Ishikawa (cell line): ENCODE data around the gene FEM1B.

Experiments
- CEBPB ChIP-seq: IDR thresholded peaks from 2 replicates; pipeline ENCODE4 v1.6.1; 2012
- CREB1 ChIP-seq: IDR thresholded peaks from 2 replicates; pipeline ENCODE4 v1.6.1; 2012; ENCODE audit warnings: low read depth
- EGR1 ChIP-seq: IDR thresholded peaks from 2 replicates; pipeline ENCODE4 v1.6.1; 2012
- EP300 ChIP-seq: IDR thresholded peaks from 2 replicates; pipeline ENCODE4 v1.6.1; 2012; ENCODE audit warnings: borderline replicate concordance
- FOXM1 ChIP-seq: IDR thresholded peaks from 2 replicates; pipeline ENCODE4 v1.6.1; 2012; ENCODE audit warnings: low read depth, borderline replicate concordance
- NFIC ChIP-seq: IDR thresholded peaks from 2 replicates; pipeline ENCODE4 v1.6.1; 2012
- RAD21 ChIP-seq: IDR thresholded peaks from 2 replicates; pipeline ENCODE4 v1.6.1; 2012; ENCODE audit warnings: low read depth
- TAF1 ChIP-seq: IDR thresholded peaks from 2 replicates; pipeline ENCODE4 v1.6.1; 2012; ENCODE audit warnings: low read depth, mild to moderate bottlenecking
- TCF12 ChIP-seq: IDR thresholded peaks from 2 replicates; pipeline ENCODE4 v1.6.1; 2012; ENCODE audit warnings: low read depth
- TEAD4 ChIP-seq: IDR thresholded peaks from 2 replicates; pipeline ENCODE4 v1.6.1; 2012
- YY1 ChIP-seq: IDR thresholded peaks from 2 replicates; pipeline ENCODE4 v1.6.1; 2012; ENCODE audit warnings: low read depth
- ZBTB7A ChIP-seq: IDR thresholded peaks from 2 replicates; pipeline ENCODE4 v1.6.1; 2012; ENCODE audit warnings: low read depth
- TF ChIP-seq, protein P1 (sequence below): IDR thresholded peaks from 2 replicates; pipeline ENCODE4 v1.6.1; 2012; ENCODE audit warnings: low read depth, mild to moderate bottlenecking
- TF ChIP-seq, protein P2 (sequence below): IDR thresholded peaks from 2 replicates; pipeline ENCODE4 v1.6.1; 2012
- TF ChIP-seq, protein P3 (sequence below): IDR thresholded peaks from 2 replicates; pipeline ENCODE4 v1.6.1; 2012

The FEM1B gene

DNA sequence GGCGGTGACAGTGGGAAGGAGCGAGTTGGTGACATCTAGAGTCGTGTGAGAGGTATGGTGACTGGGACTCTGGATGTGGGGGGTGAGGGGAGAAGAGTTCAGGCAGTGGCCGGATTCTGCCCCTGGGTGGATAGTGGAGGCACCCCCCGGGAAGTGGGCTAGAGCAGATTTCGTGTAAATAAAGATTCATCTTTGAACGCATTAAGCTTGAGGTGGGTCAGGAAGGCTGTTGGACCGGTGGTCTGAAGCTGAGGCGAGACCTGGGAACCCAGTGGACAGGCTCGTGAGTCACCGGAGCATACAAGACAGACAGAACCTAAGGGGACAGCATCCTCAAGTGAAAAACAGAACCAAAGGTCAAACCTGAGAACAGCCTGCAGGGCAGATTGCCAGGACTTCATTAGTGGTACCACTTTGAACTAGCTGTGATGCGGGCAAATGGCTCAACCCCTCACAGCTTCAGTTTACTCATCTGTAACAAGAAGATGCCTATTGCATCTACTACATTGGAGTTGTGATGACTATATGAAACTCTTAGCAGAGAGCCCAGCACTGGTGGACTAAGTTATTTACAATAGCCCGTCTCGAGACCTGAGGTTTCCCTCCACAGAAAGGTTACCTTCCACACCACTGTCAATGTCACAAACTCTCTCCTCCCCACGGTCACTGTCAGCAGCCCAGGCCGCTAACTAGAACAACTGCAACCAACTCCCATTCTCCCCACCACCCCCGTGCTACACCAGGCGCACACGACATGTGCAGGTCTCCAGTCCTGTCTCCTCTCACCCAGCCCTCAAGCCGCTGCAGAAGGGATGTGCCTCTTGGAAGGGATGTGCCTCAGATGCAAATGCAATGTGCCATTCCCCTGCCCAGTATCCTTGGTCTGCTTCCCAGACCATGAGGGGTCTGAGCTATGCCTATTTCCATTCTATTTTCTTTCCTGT lies 47.1 kb upstream of the FEM1B start:
- no peak for TF ChIP-seq NFIC
- TF ChIP-seq TAF1, result no peak
- no peak for TF ChIP-seq FOXM1
- no peak for TF ChIP-seq CEBPB
- TF ChIP-seq, protein P1, sequence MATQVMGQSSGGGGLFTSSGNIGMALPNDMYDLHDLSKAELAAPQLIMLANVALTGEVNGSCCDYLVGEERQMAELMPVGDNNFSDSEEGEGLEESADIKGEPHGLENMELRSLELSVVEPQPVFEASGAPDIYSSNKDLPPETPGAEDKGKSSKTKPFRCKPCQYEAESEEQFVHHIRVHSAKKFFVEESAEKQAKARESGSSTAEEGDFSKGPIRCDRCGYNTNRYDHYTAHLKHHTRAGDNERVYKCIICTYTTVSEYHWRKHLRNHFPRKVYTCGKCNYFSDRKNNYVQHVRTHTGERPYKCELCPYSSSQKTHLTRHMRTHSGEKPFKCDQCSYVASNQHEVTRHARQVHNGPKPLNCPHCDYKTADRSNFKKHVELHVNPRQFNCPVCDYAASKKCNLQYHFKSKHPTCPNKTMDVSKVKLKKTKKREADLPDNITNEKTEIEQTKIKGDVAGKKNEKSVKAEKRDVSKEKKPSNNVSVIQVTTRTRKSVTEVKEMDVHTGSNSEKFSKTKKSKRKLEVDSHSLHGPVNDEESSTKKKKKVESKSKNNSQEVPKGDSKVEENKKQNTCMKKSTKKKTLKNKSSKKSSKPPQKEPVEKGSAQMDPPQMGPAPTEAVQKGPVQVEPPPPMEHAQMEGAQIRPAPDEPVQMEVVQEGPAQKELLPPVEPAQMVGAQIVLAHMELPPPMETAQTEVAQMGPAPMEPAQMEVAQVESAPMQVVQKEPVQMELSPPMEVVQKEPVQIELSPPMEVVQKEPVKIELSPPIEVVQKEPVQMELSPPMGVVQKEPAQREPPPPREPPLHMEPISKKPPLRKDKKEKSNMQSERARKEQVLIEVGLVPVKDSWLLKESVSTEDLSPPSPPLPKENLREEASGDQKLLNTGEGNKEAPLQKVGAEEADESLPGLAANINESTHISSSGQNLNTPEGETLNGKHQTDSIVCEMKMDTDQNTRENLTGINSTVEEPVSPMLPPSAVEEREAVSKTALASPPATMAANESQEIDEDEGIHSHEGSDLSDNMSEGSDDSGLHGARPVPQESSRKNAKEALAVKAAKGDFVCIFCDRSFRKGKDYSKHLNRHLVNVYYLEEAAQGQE, result no peak
- no peak for TF ChIP-seq TEAD4
- no peak for TF ChIP-seq TCF12
- TF ChIP-seq RAD21, result no peak
- TF ChIP-seq, protein P2, sequence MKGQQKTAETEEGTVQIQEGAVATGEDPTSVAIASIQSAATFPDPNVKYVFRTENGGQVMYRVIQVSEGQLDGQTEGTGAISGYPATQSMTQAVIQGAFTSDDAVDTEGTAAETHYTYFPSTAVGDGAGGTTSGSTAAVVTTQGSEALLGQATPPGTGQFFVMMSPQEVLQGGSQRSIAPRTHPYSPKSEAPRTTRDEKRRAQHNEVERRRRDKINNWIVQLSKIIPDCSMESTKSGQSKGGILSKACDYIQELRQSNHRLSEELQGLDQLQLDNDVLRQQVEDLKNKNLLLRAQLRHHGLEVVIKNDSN, result no peak

DNA sequence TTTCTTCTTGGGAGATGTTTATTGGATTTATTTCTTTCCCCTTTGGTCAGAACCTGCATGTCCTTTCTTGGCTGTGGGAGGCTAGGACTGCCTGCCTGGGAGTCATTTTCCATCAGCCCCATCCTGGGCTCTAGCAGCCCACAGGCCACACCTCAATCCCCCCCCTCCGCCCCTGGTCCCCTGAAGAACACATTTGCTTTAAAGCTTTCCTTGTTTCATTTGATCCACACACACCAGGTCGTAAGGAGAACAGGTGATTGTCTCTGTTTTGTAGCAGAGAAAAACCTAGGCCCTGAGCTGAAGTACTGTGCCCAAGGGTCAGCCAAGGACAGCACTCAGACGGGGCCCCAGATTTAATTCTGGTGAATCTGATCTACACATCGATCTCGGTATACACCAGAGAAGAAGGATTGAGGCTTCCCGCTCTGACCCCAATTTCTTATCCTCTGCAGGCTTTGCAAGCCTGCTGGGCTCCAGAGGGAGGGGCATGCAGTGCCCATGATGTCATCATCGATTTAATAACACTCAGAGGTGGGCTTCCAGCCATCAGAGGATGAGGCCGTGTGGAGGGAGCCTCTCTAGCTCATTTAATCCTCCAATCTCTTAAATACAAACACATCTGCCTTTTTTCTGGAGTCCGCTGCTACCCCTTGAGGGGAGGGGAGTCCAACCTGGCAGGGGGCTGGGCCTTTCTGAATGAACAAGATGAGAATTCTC lies 46.3 kb upstream of the FEM1B start:
- TF ChIP-seq NFIC, result no peak
- TF ChIP-seq YY1, result no peak
- TF ChIP-seq CEBPB, result no peak
- TF ChIP-seq TCF12, result no peak
- no peak for TF ChIP-seq CREB1
- no peak for TF ChIP-seq ZBTB7A
- no peak for TF ChIP-seq EP300
- TF ChIP-seq TEAD4, result no peak
- TF ChIP-seq FOXM1, result no peak
- TF ChIP-seq TAF1, result no peak
- TF ChIP-seq RAD21, result no peak
- no peak for TF ChIP-seq EGR1
- TF ChIP-seq, protein P2, result no peak
- TF ChIP-seq, protein P1, result no peak
- TF ChIP-seq, protein P3, sequence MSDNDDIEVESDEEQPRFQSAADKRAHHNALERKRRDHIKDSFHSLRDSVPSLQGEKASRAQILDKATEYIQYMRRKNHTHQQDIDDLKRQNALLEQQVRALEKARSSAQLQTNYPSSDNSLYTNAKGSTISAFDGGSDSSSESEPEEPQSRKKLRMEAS, result no peak

DNA sequence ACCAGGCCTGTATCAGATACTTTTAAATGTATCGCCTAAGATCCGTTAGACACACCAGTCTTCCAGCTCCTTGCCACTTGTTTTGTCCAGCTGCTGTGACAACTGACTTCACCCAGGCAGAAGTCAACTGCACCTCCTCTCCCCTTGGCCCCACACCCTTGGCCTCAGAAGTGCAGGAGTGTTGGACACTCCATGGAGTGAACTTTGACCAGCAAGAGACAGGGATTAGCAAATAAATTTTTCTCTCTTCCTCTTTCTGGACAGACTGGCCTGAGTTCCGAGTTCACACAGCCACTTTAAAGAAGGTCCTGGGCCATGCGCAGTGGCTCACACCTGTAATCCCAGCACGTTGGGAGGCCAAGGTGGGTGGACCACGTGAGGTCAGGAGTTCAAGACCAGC lies 45.1 kb upstream of the FEM1B start:
- TF ChIP-seq CEBPB (no peak), TAF1 (no peak), NFIC (no peak), EP300 (no peak), EGR1 (no peak), ZBTB7A (no peak), FOXM1 (no peak), TEAD4 (no peak), CREB1 (no peak), RAD21 (no peak), YY1 (no peak), TCF12 (no peak)
- TF ChIP-seq, protein P3, result no peak
- TF ChIP-seq, protein P2, result no peak
- TF ChIP-seq, protein P1, result no peak
